Measurements from ENCODE around the gene FAM25C.
"Not testable (repeated sequence)": the region's sequence is repeated elsewhere in the genome, so short reads cannot be mapped to it uniquely, and the experiment has no call there.

Gene FAM25C

DNA sequence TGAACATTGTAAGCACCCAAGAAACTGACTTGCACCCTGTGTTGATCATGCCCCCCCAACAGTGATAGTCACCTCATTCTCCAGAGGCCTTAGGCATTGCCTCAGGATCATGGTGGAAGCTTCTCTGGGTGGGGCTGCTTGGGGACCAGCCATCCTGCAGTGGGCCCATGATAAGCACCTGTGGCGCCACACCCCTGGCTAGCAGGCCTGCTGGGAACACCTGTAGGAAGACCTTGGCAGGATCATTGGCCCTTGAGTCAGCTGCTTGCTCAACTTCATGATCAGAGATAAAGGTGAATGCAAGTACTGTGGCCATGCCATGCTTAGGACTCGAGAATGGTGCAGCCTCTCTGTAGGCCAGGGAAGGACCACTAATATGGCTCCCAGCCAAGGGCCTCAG is 38.9 kb downstream of the FAM25C start:
- H3K27ac ChIP-seq, result not testable (repeated sequence)

DNA sequence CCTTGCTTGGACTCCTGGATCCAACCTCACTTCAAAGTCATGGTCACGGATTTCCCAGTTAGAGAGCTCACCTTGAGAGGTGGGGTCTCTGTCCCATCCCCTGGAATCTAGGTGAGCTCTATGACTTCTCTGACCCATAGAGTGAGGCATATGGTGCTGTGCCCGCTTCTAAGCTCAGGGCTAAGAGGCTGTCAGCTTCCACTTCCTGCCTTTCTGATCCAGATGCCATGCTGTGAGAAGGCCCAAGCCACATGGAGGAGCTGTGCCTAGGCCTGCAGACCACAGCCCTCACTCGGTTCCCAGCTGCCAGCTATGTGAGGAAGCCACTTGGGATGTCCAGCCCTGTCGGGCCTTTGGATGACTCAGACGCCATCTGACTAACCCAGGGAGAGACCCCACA is 39.9 kb downstream of the FAM25C start:
- H3K27ac ChIP-seq, result not testable (repeated sequence)

DNA sequence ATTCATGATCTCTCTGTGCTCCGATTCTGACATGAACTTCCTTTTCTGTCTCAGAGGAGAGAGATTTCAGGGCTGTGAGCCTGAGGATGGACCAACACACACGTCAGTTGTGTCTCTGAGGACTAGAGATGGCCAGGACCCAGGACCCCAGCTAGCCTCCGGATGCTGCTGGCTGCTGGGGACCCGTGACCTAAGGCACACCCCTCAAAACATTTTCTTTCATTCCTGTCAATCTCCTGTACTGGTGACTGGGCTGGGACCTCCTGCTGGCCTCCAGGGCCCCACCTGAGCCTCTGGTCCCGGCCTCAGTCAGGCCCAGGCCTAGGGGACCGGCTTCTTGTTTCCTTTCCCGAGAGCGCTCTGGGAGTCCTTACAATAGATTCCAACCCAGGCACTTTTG is 42.4 kb downstream of the FAM25C start:
- H3K27ac ChIP-seq, result not testable (repeated sequence)

DNA sequence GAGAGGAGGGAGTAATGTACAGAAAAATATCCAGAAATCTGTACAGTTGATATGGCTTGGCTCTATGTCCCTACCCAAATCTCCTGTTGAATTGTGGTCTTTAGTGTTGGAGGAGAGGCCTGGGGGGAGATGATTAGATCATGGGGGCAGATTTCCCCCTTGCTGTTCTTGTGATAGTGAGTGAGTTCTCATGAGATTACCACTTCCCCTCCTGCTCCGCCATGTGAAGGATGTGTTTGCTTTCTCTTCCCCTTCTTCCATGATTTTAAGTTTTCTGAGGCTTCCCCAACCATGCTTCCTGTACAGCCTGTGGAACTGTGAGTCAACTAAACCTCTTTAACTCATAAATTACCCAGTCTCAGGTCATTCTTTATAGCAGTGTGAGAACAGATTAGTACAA is 52.2 kb downstream of the FAM25C start:
- H3K27ac ChIP-seq, result not testable (repeated sequence)

All from VCaP (cell line).